Natural killer cell (primary cell): ENCODE measurements around the gene ETNK2. TPM values are rescaled to one million over a fixed set of nuclear protein-coding genes. Genes with fewer than 3 reads are reported as not detected.

ENCODE experiments used
- ATAC-seq, 3 donors: fragments of 150-1000 bp in 2 of 3; fragments of 200-7000 bp in 1 of 3; cut with Tn5 transposase; 1 replicate in 1 of 3; 2 replicates in 2 of 3; pipeline ENCODE4 v1.10.0; 2021; ENCODE audit warnings: mild to moderate bottlenecking in 2 of 3, moderate library complexity in 2 of 3
- DNase-seq, 2 donors: peaks; one replicate each; pipeline versions ENCODE4 v3.0.0 to v3.0.0-alpha.2; 2013 to 2021; ENCODE audit warnings: mixed read lengths in 1 of 2
- H3K27ac ChIP-seq: one replicate; pipeline ENCODE4 v1.5.1; 2013; ENCODE audit warnings: mild to moderate bottlenecking, low read length
- H3K27me3 ChIP-seq: one replicate; pipeline ENCODE4 v1.6.1; 2013; ENCODE audit warnings: low read length; ENCODE audit not compliant: control insufficient read depth, insufficient read depth
- H3K36me3 ChIP-seq: one replicate; pipeline ENCODE4 v1.6.1; 2013; ENCODE audit warnings: low read length; ENCODE audit not compliant: control insufficient read depth, insufficient read depth
- H3K4me1 ChIP-seq: one replicate; pipeline ENCODE4 v1.6.1; 2013; ENCODE audit warnings: low read length; ENCODE audit not compliant: control insufficient read depth, insufficient read depth
- H3K4me3 ChIP-seq: one replicate; pipeline ENCODE4 v1.5.1; 2013; ENCODE audit warnings: low read length
- H3K9me3 ChIP-seq: one replicate; pipeline ENCODE4 v1.6.1; 2013; ENCODE audit warnings: low read length; ENCODE audit not compliant: control insufficient read depth, insufficient read depth
- H3K27ac Mint-ChIP-seq, 2 donors: one replicate each; pipeline ENCODE4 v1.8.0; 2022; ENCODE audit warnings: mild to moderate bottlenecking in 2 of 2, mixed read lengths in 2 of 2, moderate library complexity in 1 of 2
- H3K27me3 Mint-ChIP-seq, 2 donors: one replicate each; pipeline ENCODE4 v1.8.0; 2022; ENCODE audit warnings: low read depth in 2 of 2, mixed read lengths in 2 of 2
- H3K36me3 Mint-ChIP-seq: one replicate; pipeline ENCODE4 v1.8.0; 2022; ENCODE audit warnings: mixed read lengths
- H3K4me1 Mint-ChIP-seq, 2 donors: one replicate each; pipeline ENCODE4 v1.8.0; 2022; ENCODE audit warnings: mixed read lengths in 2 of 2
- H3K4me3 Mint-ChIP-seq: one replicate; pipeline ENCODE4 v1.8.0; 2022; ENCODE audit warnings: mild to moderate bottlenecking, moderate library complexity, mixed read lengths
- H3K9me3 Mint-ChIP-seq, 2 donors: one replicate each; pipeline ENCODE4 v1.8.0; 2022; ENCODE audit warnings: mixed read lengths in 2 of 2
- CTCF ChIP-seq: fragments of 200-600 bp; IDR thresholded peaks from one replicate; pipeline ENCODE4 v1.8.0; 2022; ENCODE audit warnings: antibody characterized with exemption
- WGBS: methylation state at CpG from one replicate; pipeline ENCODE4 v1.1.7; 2013; ENCODE audit warnings: missing lambda C conversion rate; ENCODE audit not compliant: insufficient coverage; 5-methylcytosine and 5-hydroxymethylcytosine counted together
- intact Hi-C: fragments of 100-400 bp; cut with micrococcal nuclease; formaldehyde crosslinking; loops from one replicate; pipeline ENCODE4 v1.14.2; 2022
- total RNA-seq, 4 donors: library from RNA; stranded (reverse); fragments of 120-200 nt in 1 of 4; gene quantifications; one replicate each; pipeline versions ENCODE4 v1.2.3 to v1.2.4, GENCODE V29; 2013 to 2022

The ETNK2 gene
- total RNA-seq, 3 donors from 2014 or later (not counting 1 experiment from before 2014, with no cell fraction given), result 5.1 to 5.8 (median 5.5) TPM

- H3K9me3 Mint-ChIP-seq, result no peaks in the 10 kb centered on the region
- peak overlapping the region in 1 of 2 donors; percentile 44 for H3K27ac Mint-ChIP-seq
- no peak for TF ChIP-seq CTCF
- no peaks in the 10 kb centered on the region for H3K27me3 ChIP-seq
- ATAC-seq (no peak), DNase-seq (no peak)
- no peaks in the 10 kb centered on the region for H3K36me3 ChIP-seq
- no peak overlapping the region for H3K4me3 Mint-ChIP-seq
- H3K4me1 ChIP-seq, result peaks cover 18% of the 10 kb centered on the region
- intact Hi-C loops, result no loop called here
- H3K27ac ChIP-seq, result no peak overlapping the region
- peaks cover 26 to 41% of the 10 kb centered on the region in 2 donors for H3K4me1 Mint-ChIP-seq
- no peaks in the 10 kb centered on the region for H3K27me3 Mint-ChIP-seq
- no peaks in the 10 kb centered on the region for H3K36me3 Mint-ChIP-seq
- no peak overlapping the region for H3K4me3 ChIP-seq
- WGBS, result 82% methylated on average over 2 of the region's 2 CpGs
- H3K9me3 ChIP-seq, result no peaks in the 10 kb centered on the region
Measured at GRCh38 chr1:204093781-204094180, 58.1 kb downstream of the ETNK2 start.

GRCh38 chr1:204093421-204093717, 58.5 kb downstream of the ETNK2 start:
- H3K4me3 ChIP-seq, result no peak overlapping the region
- H3K4me3 Mint-ChIP-seq, result no peak overlapping the region
- no peaks in the 10 kb centered on the region for H3K9me3 ChIP-seq
- TF ChIP-seq CTCF, result no peak
- peaks cover 30 to 45% of the 10 kb centered on the region in 2 donors for H3K4me1 Mint-ChIP-seq
- peaks cover 20% of the 10 kb centered on the region for H3K4me1 ChIP-seq
- H3K27ac ChIP-seq, result no peak overlapping the region
- H3K27ac Mint-ChIP-seq, result peak overlapping the region in 1 of 2 donors; percentile 44
- no peaks in the 10 kb centered on the region for H3K27me3 Mint-ChIP-seq
- H3K27me3 ChIP-seq, result no peaks in the 10 kb centered on the region
- no peaks in the 10 kb centered on the region for H3K36me3 ChIP-seq
- DNase-seq (no peak), ATAC-seq (peak in 1 of 3 donors; percentile 26)
- intact Hi-C loops, result no loop called here
- WGBS, result 66% methylated on average over 4 of the region's 4 CpGs
- no peaks in the 10 kb centered on the region for H3K9me3 Mint-ChIP-seq
- H3K36me3 Mint-ChIP-seq, result no peaks in the 10 kb centered on the region

GRCh38 chr1:204092632-204093420, 59.0 kb downstream of the ETNK2 start:
- no peaks in the 10 kb centered on the region for H3K36me3 ChIP-seq
- H3K27me3 ChIP-seq, result no peaks in the 10 kb centered on the region
- WGBS, result 85% methylated on average over 12 of the region's 12 CpGs
- ATAC-seq (no peak), DNase-seq (no peak)
- H3K9me3 ChIP-seq, result no peaks in the 10 kb centered on the region
- no peak overlapping the region for H3K27ac ChIP-seq
- H3K9me3 Mint-ChIP-seq, result no peaks in the 10 kb centered on the region
- no peak overlapping the region for H3K4me3 ChIP-seq
- peak overlapping the region; percentile 22 to 44 for H3K27ac Mint-ChIP-seq
- intact Hi-C loops, result no loop called here
- peaks cover 25% of the 10 kb centered on the region for H3K4me1 ChIP-seq
- H3K36me3 Mint-ChIP-seq, result no peaks in the 10 kb centered on the region
- no peak overlapping the region for H3K4me3 Mint-ChIP-seq
- H3K4me1 Mint-ChIP-seq, result peaks cover 35 to 50% of the 10 kb centered on the region in 2 donors
- no peak for TF ChIP-seq CTCF
- H3K27me3 Mint-ChIP-seq, result no peaks in the 10 kb centered on the region
